GM19372 (cell line): ENCODE results near the gene FERMT1.
"Not testable (repeated sequence)": the region's sequence is repeated elsewhere in the genome, so short reads cannot be mapped to it uniquely, and the experiment has no call there.

Experiments used
- ATAC-seq: cut with Tn5 transposase; IDR thresholded peaks from one replicate; pipeline ENCODE4 v1.9.1; 2021; ENCODE audit warnings: mild to moderate bottlenecking, low read depth, moderate library complexity; ENCODE audit not compliant: unreplicated experiment

The FERMT1 gene

DNA sequence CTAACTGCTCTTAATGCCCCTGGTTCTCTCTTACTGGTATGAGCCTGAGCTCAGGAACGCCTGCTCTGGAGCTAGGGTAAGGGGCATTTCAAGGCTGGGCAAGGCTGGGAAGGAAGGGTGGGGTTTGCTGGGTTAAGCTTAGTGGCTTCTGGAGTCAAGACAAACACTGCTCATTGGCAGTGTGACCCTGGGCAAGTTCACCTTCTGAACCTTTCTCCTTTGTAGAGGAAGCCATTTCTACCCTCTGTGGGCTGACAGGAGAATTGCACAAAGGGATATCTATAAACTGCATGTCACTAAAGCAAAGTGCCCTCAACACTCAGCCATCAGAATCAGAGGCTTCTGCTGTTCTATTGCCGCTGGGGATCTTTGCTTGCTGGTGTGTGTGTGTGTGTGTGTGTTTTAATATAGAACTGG is 48.7 kb downstream of the FERMT1 start:
- ATAC-seq = peak; percentile 89

DNA sequence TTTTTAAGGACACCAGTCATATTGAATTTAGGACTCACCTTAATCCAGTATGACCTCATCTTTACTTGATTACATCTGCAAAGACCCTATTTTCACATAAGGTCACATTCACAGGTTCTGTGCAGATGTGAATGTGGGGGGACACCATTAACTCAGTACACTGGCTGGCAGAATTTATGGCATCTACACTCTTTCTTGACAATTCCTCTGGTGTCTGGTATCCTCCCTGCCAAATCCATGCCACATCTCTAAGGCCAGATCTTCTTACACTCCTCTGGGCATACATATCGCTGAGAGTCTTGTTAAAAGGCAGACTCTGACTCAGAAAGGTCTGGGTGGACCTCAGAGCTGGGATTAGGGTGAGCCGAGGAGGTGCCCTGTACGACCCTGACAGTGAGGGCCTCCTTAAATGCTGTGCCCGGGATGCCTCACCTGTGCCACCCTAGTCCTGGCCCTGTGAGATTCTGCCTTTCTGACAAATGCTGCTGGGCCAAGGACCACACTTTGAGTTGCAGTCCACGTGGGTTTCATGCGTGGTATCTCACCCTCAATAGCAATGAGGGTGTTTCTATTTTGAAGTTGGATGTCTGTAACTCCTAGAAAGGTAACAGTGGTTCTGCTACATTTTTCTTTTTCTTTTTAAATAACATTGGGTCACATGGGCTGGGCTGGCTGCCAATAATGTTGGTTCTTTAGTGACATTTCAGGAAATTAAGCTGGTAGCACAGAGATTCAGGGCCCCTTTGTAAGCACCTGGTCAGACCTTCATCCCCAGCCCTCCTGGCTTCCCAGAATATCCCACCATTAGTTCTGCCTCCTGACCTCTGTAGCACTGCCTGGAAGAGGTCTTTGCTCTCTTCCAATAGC is 51.8 kb downstream of the FERMT1 start:
- no peak for ATAC-seq

DNA sequence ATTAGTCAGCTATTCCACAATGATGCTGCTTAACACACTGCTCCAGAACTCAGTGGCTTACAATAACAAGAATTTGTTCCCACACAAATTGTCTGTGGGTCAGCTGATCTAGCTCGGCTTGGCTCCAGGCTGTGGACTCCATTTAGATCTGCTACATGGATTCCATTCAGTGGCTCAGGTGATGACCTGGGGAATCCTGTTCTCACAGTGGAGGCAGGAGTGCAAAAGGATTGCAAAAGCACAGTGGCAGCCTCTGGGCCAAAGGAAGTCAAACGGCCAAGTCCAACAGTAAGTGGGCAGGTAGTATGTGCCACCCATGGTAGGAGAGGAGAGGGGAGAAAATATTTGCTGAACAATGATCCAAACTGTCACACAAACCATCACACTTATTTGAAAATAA is 53.2 kb downstream of the FERMT1 start:
- no peak for ATAC-seq

DNA sequence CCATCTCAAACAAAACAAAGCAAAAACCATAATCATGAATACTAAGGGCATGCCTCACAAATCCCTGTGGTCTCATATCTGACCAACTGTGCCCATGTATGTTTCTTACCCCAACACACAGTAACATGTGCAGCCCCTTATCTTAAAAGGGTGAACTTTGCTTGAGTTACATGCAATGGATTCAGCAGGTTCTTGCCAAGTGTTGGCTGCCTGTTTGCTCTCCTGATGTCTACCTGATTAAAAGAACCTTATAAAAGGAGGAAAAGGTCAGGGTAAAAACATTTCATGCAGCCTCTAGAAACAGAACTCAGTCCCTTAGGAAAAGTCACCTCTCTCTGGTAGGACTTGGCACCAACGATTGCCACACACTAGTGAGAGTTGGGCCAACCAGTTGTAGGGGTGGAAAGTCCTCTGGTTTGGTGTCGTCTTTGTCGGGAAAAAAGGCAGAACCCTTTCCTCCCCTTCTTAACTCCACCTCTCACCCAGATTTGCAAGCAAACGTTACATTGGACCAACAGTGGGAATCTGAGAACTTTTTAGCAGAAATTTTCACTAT is 55.0 kb downstream of the FERMT1 start:
- no peak for ATAC-seq

DNA sequence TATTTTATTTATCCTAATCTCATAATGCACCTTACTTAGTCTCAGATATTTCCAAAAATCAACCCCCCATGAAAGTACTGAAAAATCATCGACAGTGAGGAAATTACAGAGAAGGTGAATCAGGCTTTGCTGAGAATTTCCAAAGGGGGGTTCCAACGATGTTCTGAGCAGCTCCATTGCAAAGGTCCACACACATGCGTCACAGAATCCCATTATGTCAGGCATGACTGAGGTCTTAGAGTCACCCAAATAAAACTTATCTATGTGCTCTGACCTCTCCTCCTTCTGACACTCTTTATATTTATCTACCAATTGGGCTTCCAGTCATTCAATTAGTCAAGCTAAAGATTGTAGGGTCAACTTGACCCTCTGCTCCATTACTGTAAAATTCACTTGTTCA is 56.2 kb downstream of the FERMT1 start:
- no peak for ATAC-seq

DNA sequence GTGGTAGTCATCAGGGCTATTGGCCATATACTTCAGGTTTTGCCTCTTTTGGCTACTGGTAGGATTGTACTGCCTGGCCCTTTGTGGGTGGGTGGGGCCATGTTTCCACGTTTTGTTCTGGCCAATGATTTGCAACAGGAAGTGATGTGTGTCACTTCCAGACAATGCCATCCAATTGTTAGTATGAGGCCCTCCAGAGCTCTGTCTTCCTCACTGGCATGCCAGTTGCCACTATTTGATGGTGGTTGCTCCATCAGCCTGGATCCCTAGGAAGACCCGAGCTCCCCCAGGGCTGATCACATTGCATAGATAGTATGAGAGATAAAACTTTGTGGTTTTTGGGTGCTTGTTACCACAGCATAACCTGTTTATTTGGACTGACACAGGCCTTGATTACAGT is 61.3 kb downstream of the FERMT1 start:
- no peak for ATAC-seq

DNA sequence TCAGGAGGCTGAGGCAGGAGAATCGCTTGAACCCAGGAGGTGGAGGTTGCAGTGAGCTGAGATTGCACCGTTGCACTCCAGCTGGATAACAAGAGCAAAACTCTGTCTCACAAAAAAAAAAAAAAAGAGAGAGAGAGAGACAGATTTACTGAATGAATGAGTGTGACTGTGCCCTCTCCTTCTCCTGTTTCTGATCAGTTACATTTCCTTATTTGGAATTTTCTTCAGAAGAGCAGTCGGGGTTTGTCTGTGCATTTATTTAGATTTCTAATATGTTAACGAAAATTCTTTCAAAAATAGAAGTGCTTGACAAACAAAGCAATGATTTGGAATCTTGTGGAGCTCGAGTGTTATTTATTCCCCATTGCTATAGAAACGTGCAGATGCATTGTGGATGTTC is 62.6 kb downstream of the FERMT1 start:
- no peak for ATAC-seq

DNA sequence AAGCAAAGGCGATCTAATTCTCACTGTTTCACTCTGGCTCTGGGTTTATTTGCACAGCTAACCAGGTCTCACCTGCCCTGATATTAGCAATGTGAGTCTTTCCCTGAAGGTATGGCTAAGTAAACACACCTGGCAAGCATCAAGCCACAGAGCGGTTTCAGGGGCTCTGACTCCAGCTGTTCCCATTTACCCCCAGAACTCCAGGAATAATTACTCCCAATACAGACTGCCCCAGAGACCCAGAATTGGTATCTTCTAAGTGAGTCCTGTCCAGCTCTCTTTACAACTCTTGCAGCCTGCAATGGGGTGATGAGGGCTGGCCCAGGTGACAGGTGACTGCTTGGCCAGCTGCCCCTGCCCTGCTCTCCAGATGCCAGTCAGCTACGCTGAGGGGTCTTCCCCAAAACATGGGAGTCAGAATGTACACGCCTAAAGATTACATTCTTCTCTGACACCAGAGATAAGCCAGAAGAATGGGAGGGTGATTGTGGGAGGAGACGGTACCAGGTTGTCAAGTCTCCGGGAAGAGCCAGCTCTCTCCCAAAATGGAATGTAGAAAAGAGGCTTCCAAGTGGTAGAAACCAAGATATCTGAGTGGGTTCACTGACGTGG is 64.0 kb downstream of the FERMT1 start:
- ATAC-seq = no peak

DNA sequence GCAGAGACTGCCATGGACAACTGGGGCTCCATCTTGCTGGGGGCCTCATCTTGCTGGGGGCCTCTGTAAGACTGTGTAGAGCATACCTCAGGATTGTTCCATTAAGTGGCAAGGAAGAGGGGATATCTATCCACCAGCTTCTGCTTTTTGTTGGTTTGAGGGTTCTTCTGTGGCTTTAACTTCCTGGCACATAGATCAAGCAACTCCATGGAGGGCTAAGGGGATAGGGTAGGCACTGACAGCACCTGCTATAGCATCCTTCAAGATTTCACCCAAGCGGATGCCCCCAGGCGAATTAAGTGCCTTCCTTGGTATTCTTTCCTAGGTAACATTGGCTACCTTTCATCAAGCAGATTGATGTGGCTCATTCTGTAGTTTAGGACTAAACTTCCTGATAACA is 65.1 kb downstream of the FERMT1 start:
- ATAC-seq = no peak

DNA sequence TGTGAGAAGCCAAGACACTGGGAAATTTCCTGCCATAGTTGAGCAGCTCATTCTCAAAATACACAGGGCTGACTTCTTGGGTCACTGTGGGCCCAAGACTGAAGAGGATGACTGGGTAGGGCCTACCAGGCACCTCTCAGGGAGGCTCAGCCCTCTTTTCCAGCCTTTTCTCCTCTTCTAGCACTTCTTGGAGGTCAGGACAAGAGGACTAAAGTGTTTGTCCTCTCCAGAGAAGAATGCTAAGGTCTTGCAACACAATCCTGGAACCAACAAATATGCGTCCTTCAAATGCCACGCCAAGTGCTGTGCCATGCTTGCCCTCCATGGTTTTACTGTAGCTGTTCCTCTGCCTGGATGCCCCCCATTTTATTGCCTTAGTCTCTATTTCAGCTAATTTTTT is 65.7 kb downstream of the FERMT1 start:
- ATAC-seq = no peak

DNA sequence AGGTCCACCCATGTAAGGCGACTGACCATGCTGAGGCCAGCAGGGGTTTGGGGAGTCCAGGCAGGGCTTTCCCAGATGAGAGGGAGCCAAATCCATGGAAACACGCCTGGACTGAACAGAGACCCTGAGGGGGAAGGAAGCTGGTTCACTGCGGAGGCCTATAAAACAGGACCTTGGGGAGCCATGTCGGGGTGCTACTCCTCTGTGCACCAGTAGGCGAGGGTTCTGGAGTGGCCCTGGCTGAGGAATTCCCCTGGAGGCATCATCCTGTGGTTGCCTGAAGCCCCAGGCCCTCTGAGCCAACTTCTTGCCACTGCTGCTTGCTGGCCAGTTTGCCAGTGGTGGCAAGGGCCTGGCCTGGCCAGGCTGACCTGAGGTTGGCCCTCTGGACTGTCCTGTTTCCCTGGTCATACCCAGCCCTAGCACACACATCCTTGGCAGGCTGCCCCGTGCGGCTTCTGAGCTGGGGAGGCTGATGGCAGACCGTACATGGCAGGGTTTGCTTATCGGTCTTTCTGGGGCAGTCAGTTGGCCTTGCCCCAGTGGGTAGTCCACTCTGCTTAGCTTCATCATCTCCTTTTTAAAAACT is 66.8 kb downstream of the FERMT1 start:
- ATAC-seq = no peak

DNA sequence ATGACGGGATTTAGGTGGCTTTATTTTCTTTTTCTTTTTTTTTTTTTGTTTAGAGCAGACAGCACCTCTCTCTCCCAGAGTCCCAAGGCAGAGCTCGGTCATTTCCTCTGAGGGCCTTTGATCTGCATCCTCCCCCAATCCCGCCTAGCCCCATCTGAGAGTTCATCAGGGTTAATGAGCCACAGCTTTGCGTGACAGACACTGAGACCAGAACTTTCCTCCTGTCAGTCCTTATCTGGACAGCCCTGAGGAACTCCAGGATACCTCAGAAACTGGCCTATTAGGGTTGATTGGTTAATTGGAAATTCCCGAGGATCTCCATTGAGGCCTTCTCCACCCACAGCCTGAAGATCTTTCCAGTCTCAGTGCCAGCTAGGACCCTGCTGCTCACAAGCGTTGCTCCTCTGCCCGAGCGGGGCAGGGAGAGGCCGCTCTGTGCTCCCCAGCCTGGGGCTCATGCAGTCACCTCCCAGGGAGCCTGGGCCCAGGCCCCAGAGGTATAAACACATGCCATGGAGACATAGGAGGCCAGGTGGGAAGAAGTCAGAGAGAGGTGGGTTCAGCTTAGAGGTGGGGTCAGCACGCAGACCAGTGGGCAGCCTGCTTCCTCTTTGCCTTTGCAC is 67.6 kb downstream of the FERMT1 start:
- ATAC-seq = no peak

DNA sequence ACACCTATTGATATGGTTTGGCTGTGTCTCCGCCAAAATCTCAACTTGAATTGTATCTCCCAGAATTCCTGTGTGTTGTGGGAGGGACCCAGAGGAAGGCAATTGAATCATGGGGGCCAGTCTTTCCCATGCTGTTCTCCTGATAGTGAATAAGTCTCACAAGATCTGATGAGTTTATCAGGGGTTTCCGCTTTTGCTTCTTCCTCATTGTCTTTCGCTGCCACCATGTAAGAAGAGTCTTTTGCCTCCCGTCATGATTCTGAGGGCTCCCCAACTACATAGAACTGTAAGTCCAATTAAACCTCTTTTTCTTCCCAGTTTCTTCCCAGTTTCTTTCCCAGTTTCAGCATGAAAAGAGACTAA is 68.2 kb downstream of the FERMT1 start:
- ATAC-seq = not testable (repeated sequence)

DNA sequence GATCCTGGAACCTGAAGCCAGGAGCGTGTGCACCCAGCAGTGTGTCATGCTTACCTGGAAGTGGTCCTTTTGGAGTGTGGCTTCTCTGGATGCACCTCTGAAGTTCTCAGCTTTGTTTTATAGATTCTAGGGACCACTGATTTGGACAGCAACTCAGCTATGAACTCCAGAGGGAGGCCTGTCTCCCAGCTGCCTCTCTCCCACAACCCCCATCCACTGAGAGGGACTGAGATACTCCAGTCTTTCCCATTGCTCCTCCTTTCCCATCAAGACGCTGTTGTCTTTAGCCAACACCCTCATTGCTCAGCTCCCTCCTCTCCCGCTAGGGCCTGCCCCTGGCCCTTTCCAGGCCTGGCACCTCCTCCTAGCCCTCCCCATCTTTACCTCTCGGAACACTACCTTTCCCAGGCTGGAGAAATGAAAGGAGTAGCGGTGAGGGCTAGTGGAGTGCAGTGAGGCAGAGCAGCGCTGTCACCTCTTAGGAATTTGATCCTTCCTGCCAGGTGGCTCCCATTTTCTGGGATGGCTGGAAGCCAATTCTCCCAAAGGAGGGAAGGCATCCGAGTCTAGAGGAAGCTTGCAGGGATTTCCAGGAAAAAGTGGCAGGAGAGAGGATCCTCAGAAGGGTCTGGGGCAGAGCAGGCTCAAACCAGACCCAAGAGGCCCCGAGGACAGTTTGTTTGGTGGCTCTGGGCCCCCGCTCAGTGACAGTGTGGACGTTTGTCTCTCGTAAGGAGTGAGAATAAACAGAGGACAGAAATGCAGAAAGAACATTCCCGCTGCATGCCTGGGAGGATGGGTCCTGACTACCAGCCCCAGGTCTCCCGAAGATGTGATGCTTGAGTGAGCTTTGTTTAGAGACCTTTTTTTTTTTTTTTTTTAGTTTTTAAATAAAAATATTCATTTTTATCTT is 68.8 kb downstream of the FERMT1 start, which contains the start of gene LRRN4:
Gene LRRN4 (minus strand): TSS at position 285 of the 913 bp plus-strand sequence. CDS start 1,261 bp downstream, outside the sequence.
- ATAC-seq = no peak

DNA sequence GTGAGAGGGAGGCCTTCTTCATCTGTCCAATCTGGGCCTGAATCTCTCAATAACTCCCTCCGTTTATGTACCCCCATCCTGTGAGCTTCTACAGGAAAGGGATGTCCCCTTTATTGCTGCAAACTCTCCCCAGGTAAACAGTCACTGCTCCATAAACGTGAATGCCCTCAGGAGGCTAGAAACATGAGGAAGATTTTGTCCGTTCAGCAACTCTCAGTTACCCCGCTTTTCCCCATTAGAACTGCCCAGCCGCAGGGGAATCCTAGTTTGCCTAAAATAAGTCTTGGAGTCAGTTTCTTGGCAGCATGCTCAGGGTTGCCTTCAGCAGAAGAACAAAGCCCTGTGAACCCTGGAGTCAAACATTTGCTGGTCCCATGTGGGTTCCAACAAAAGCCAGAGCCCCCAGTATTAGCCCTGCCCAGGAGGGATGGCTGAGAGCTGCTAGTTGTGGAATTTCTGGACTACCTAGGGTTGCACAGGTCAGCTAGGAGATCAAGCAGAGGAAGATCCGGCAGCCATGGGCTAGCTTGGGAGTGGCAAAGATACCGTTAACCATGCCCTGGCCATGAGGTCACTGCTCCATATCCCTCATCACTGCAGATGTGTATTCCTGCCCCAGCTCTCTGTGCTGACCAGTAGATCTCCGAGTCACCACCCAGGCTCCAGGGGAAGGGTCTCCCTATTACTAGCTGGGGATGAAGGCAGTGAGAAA is 69.6 kb downstream of the FERMT1 start:
- ATAC-seq = no peak

DNA sequence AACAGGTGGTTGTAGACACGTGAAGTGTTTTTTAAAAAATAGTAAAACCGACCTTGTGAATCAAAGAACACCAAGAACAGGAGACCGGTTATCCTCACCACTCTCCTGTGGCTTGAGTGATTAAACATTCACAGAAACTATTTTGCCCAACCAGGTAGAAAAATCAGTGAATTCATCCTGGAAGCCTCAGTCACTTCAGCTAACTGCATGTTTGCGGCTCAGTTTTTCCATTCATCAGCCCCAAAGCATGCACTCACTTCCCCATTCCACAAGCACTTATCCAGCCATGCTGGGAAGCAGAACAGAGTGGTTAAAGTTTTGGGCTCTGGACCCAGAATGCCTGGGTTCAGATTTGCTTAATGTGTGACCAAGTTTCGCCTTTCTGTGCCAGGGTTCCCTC is 71.3 kb downstream of the FERMT1 start:
- ATAC-seq = no peak

DNA sequence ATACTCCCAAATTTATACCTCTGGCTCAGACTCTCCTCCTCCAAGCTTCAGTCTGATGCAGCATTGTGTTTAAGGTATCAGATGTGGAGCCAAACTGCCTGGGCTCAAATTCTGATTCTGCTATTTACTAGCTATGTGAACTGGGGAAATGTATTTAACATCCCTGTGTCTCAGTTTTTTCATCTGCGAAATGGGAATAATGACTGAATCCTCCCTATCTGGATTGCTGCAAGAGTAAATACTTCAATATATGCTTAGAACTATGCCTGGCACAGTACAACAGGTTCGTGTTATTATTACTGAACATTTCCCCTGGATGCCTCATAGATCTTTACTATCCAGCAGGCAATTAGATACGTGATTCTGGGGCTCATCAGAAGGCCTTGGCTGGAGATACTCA is 74.4 kb downstream of the FERMT1 start:
- no peak for ATAC-seq

DNA sequence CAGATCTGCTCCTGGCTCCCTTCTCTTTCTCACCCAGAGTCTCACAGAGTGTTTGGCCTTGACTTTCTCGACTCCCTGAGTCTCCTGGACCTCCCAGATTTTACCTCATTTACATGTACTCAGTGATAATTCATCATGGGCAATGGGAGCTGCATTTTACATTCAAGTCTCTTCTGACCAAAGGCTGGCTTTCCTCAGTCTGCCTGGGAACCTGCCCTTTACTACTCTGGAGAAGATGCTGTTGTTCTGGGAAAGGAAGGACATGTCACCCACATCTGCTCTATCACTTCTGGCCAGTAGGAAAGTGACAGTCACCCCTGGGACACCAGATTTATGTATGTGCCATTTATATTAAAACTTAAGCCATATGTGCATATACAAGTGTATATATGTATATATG is 76.4 kb downstream of the FERMT1 start:
- ATAC-seq = no peak

DNA sequence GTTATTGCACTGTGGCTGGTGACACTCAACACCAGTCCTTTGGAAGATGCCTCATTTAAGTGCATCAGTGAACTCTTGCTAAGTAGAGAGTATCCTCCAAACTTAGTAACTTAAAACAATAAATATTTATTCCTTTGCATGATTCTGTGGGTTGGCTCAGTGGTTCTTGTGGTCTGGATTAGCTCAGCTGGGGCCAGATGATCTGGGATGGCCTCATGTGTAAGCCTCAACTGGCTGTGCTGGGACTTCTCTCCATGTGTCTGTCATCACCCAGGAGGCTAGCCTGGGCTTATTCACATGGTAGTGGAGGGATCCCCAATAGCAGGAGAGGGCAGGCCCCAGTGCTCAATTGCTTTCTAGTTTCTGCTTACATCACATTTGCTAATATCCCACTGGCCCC is 77.3 kb downstream of the FERMT1 start:
- no peak for ATAC-seq
